ENCODE measurements around the gene C5orf15. TPM values are rescaled to one million over a fixed set of nuclear protein-coding genes. Genes with fewer than 3 reads are reported as not detected.

The C5orf15 gene
- total and polyA plus RNA-seq, 9 of the 15 experiments (the other 6 are each of a cell fraction or from before 2014, with no cell fraction given) = 23.3 to 50.7 (median 35.5) TPM

- in situ Hi-C loops (cut with MboI) (no loop called here), intact Hi-C loops (cut with micrococcal nuclease) (no loop called here)
- H2AFZ ChIP-seq (ENCODE audit: low read depth, low read length) = no peak overlapping the region
- no peak overlapping the region for H3K9ac ChIP-seq (ENCODE audit: insufficient read depth in 1 of 2, low read depth in 2 of 2, low read length in 2 of 2)
- ChIA-PET POLR2A (interaction anchor here (1.2 kb wide), 1 partner anchor 12 kb away, joined by 5 read pairs; no protein-coding TSS in a partner anchor), CTCF (ENCODE audit: low intra/inter-chr PET ratio) (interaction anchor here (0.5 kb wide), 1 partner anchor 209 kb away, joined by 4 read pairs; no protein-coding TSS in a partner anchor)
- no peak overlapping the region for H3K27ac ChIP-seq (ENCODE audit: extremely low read depth, low read depth, low read length)
- ATAC-seq (no peak), FAIRE-seq (no peak), DNase-seq (ENCODE audit: extremely low read depth in 1 of 4, low spot score in 3 of 4) (no peak)
- H4K20me1 ChIP-seq (replicated peaks; ENCODE audit: control insufficient read depth, insufficient read depth, low read length) = peaks cover 3% of the 10 kb centered on the region; the same call in 1 of the 2 replicates
- no peaks in the 10 kb centered on the region for H3K27me3 ChIP-seq (ENCODE audit: control insufficient read depth in 2 of 2, insufficient read depth in 2 of 2, low read length in 2 of 2)
- H3K4me2 ChIP-seq (ENCODE audit: insufficient read depth, low read length) = no peak overlapping the region
- H3K4me1 ChIP-seq (replicated peaks in 1 of 2; ENCODE audit: control insufficient read depth in 2 of 2, insufficient read depth in 2 of 2, low read length in 2 of 2) = no peaks in the 10 kb centered on the region
- BruUV-seq (replicated peaks) = no TSS peak
- no peaks in the 10 kb centered on the region for H3K9me3 ChIP-seq (replicated peaks; ENCODE audit: control insufficient read depth, insufficient read depth, low read depth, low read length)
- H3K36me3 ChIP-seq (ENCODE audit: control insufficient read depth, insufficient read depth, low read length) = peaks cover 93% of the 10 kb centered on the region
- peaks cover 17% of the 10 kb centered on the region for H3K79me2 ChIP-seq (ENCODE audit: control insufficient read depth, insufficient read depth, low read length)
- H3K4me3 ChIP-seq = no peak overlapping the region
- TF ChIP-seq CSDE1 (IDR thresholded peaks at IDR 0.05) = no peak
- TF ChIP-seq TBL1XR1 (IDR thresholded peaks at IDR 0.05; ENCODE audit: low read length in 2 of 2) = no peak
- TF ChIP-seq SPI1 (IDR thresholded peaks at IDR 0.05; ENCODE audit: borderline replicate concordance, low read depth, low read length) = no peak
- no peak for TF ChIP-seq POLR2B (IDR thresholded peaks at IDR 0.05; ENCODE audit: low read depth, partially characterized antibody)
- no peak for TF ChIP-seq PHB2 (IDR thresholded peaks at IDR 0.05; ENCODE audit: low read depth)
- no peak for TF ChIP-seq NR2C1 (IDR thresholded peaks at IDR 0.05)
- no peak for TF ChIP-seq NR2C1 (tag; IDR thresholded peaks at IDR 0.05)
- no peak for TF ChIP-seq RBFOX2 (IDR thresholded peaks at IDR 0.05; ENCODE audit: low read depth, low read length)
- no peak for TF ChIP-seq IRF2 (CRISPR knock-in tag; IDR thresholded peaks at IDR 0.05)
- no peak for TF ChIP-seq ZNF79 (CRISPR knock-in tag; IDR thresholded peaks at IDR 0.05; ENCODE audit: low read depth)
- no peak for TF ChIP-seq ZNF436 (CRISPR knock-in tag; IDR thresholded peaks at IDR 0.05)
- no peak for TF ChIP-seq ZNF408 (CRISPR knock-in tag; IDR thresholded peaks at IDR 0.05; ENCODE audit: low read depth)
- no peak for TF ChIP-seq CBFA2T2 (conservative IDR thresholded peaks at IDR 0.05)
- no peak for TF ChIP-seq PPARD (CRISPR knock-in tag; IDR thresholded peaks at IDR 0.05)
- no peak for TF ChIP-seq HES1 (IDR thresholded peaks at IDR 0.05; ENCODE audit: low read depth)
- no peak for TF ChIP-seq ZKSCAN1 (IDR thresholded peaks at IDR 0.05; ENCODE audit: low read depth, low read length)
- no peak for TF ChIP-seq SETDB1 (IDR thresholded peaks at IDR 0.05; ENCODE audit: low read length)
- no peak for TF ChIP-seq ZNF143 (CRISPR knock-in tag; IDR thresholded peaks at IDR 0.05)
- WGBS (ENCODE audit: insufficient coverage, low coverage, missing lambda C conversion rate) = 55% methylated on average over 1 of the region's 1 CpG
- no peaks in the 10 kb centered on the region for H3K9me1 ChIP-seq (ENCODE audit: control insufficient read depth, insufficient read depth, low read length)
These were observed 13.3 kb upstream of the C5orf15 start for GRCh38 chr5:133981714-133982113.

All from K562 (cell line).